ENCODE measurements around the gene PRKG1.

The PRKG1 gene

DNA sequence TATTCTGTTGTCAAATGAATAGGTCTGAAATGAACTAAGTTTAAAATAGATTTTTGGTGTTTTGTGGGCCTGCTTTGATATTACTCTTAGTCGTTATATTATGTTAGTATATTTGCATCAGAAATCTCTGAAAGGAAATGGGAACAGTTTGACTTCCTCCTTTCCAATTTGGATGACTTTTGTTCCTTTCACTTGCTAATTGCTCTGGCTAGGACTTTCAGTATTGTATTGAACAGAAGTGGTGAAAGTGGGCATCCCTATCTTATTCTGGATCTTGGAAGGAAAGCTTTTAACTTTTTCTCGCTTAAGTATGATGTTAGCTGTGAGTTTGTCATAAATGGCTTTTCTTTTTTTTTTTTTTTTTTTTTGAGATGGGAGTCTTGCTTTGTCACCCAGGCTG, 966.2 kb downstream of the PRKG1 start:
- TF ChIP-seq FOXP2 (optimal IDR thresholded peaks at IDR 0.05; ENCODE audit: borderline replicate concordance, extremely low read depth, extremely low read length, insufficient read depth) (no peak), TAF1 (IDR thresholded peaks at IDR 0.05; ENCODE audit: borderline replicate concordance, insufficient read depth, low read length) (no peak), SIN3A (IDR thresholded peaks at IDR 0.05; ENCODE audit: borderline replicate concordance, insufficient read depth, low read length) (no peak), POLR2AphosphoS5 (IDR thresholded peaks at IDR 0.05; ENCODE audit: low read depth, low read length) (no peak)
- TF ChIP-seq, protein P1, sequence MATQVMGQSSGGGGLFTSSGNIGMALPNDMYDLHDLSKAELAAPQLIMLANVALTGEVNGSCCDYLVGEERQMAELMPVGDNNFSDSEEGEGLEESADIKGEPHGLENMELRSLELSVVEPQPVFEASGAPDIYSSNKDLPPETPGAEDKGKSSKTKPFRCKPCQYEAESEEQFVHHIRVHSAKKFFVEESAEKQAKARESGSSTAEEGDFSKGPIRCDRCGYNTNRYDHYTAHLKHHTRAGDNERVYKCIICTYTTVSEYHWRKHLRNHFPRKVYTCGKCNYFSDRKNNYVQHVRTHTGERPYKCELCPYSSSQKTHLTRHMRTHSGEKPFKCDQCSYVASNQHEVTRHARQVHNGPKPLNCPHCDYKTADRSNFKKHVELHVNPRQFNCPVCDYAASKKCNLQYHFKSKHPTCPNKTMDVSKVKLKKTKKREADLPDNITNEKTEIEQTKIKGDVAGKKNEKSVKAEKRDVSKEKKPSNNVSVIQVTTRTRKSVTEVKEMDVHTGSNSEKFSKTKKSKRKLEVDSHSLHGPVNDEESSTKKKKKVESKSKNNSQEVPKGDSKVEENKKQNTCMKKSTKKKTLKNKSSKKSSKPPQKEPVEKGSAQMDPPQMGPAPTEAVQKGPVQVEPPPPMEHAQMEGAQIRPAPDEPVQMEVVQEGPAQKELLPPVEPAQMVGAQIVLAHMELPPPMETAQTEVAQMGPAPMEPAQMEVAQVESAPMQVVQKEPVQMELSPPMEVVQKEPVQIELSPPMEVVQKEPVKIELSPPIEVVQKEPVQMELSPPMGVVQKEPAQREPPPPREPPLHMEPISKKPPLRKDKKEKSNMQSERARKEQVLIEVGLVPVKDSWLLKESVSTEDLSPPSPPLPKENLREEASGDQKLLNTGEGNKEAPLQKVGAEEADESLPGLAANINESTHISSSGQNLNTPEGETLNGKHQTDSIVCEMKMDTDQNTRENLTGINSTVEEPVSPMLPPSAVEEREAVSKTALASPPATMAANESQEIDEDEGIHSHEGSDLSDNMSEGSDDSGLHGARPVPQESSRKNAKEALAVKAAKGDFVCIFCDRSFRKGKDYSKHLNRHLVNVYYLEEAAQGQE (IDR thresholded peaks at IDR 0.05; ENCODE audit: insufficient read depth in 1 of 2, low read depth in 2 of 2, low read length in 2 of 2): no peak

DNA sequence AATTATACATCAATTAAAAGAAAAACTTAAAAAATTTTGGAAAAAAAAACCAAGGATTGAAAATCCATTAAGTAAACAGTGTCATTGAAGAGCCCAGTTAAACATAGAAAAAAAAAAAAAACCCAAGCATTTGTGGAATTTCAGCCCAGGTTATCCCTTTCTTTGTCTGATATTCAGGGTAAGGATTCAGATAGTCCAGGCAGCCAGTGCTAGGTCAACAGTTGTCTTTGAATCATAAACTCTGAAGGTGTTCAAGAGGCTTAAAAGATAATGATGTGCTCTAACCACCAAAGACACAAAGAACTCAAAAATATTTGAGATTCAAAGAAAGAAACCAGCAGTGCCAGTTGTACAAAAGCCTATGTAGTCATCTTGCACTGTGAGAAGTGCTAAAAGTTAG, 969.5 kb downstream of the PRKG1 start:
- TF ChIP-seq TAF1 (IDR thresholded peaks at IDR 0.05; ENCODE audit: borderline replicate concordance, insufficient read depth, low read length) (no peak), POLR2AphosphoS5 (IDR thresholded peaks at IDR 0.05; ENCODE audit: low read depth, low read length) (no peak), SIN3A (IDR thresholded peaks at IDR 0.05; ENCODE audit: borderline replicate concordance, insufficient read depth, low read length) (no peak), FOXP2 (optimal IDR thresholded peaks at IDR 0.05; ENCODE audit: borderline replicate concordance, extremely low read depth, extremely low read length, insufficient read depth) (no peak)
- TF ChIP-seq, protein P1 (IDR thresholded peaks at IDR 0.05; ENCODE audit: insufficient read depth in 1 of 2, low read depth in 2 of 2, low read length in 2 of 2): no peak

DNA sequence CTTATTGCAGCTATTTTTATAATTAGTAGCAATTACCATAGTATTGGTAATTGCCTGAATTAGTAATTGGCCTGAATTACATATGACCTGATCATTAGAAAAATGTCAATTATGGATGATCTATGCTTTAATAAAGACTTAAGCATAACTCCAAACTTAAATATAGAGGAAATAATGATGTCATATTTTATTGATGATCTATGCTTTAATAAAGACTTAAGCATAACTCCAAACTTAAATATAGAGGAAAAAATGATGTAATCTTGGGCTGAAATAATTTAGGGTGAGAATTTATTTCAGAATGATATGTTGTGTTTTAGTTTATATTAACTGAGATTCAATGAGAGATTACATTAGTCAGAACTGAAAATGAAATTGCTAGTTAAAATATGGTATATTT, 973.8 kb downstream of the PRKG1 start:
- TF ChIP-seq POLR2AphosphoS5 (IDR thresholded peaks at IDR 0.05; ENCODE audit: low read depth, low read length): no peak
- TF ChIP-seq, protein P1 (IDR thresholded peaks at IDR 0.05; ENCODE audit: insufficient read depth in 1 of 2, low read depth in 2 of 2, low read length in 2 of 2): no peak
- no peak for TF ChIP-seq SIN3A (IDR thresholded peaks at IDR 0.05; ENCODE audit: borderline replicate concordance, insufficient read depth, low read length)
- no peak for TF ChIP-seq FOXP2 (optimal IDR thresholded peaks at IDR 0.05; ENCODE audit: borderline replicate concordance, extremely low read depth, extremely low read length, insufficient read depth)
- TF ChIP-seq TAF1 (IDR thresholded peaks at IDR 0.05; ENCODE audit: borderline replicate concordance, insufficient read depth, low read length): no peak

DNA sequence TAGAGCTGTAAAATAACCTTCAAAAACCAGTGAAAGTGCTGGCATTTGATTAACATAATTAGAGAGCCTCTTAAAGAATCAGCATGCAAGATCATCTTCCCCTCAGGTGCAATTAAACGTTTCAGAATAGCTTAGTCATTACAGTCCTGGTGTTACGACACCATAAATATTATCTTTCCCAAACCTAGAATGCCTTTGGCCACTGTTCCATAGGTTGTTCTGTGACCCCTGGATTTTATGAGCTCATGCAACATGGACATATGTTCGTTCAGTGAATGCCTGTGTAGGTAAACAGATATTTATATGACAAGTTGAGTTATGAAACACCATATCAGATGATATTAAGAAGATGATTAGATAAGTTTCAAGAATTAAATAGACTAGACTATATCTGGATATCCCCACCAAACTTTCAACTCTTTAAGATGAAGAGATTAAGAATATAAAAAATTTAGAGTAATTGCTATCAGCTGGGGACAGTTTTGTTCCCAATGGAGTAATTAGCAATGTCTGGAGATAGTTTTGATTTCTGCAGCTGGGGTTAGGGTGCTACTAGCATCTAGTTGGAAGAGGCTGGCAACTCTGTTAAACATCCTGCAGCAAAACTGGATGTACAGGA, 976.3 kb downstream of the PRKG1 start:
- TF ChIP-seq, protein P1 (IDR thresholded peaks at IDR 0.05; ENCODE audit: insufficient read depth in 1 of 2, low read depth in 2 of 2, low read length in 2 of 2): no peak
- TF ChIP-seq TAF1 (IDR thresholded peaks at IDR 0.05; ENCODE audit: borderline replicate concordance, insufficient read depth, low read length) (no peak), SIN3A (IDR thresholded peaks at IDR 0.05; ENCODE audit: borderline replicate concordance, insufficient read depth, low read length) (no peak), FOXP2 (optimal IDR thresholded peaks at IDR 0.05; ENCODE audit: borderline replicate concordance, extremely low read depth, extremely low read length, insufficient read depth) (no peak), POLR2AphosphoS5 (IDR thresholded peaks at IDR 0.05; ENCODE audit: low read depth, low read length) (no peak)
